Ovary (tissue), 3 donors: Measurements from ENCODE around the gene PLSCR3.

Experiments
- POLR2A ChIP-seq: fragments of 450-650 bp; IDR thresholded peaks from one replicate; pipeline ENCODE4 v1.6.1; 2017; ENCODE audit warnings: antibody characterized with exemption, mild to moderate bottlenecking, moderate library complexity
- TF ChIP-seq, protein P1 (sequence below), 3 donors: fragments of 450-650 bp in 2 of 3; fragments of 200-600 bp in 1 of 3; IDR thresholded peaks; one replicate each; pipeline versions ENCODE4 v1.5.1 to v1.8.0; 2016 to 2022; ENCODE audit warnings: antibody characterized with exemption in 3 of 3, mild to moderate bottlenecking in 1 of 3
- donor health status: DM: no; HTN: no; CAD: no.

DNA sequence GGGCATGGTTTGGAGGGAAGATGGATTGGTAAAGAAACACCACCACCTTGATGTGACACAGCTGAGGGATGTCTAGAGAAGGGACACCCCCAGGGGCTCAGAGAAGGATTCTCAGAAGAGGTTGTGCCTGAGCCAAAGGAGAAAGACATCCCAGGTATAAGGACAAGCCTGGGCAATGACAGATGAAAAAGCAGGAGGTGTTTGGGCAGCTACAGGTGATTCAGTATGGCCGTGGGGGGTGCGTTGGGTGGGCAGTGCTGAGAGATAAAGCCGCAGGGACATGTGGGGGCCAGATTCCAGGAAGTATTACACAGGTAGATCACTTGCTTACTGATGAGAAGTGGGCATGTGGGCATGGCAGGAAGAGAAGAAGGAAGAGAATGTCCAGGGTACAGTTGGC, 32.4 kb downstream of the PLSCR3 start:
- TF ChIP-seq, protein P1, sequence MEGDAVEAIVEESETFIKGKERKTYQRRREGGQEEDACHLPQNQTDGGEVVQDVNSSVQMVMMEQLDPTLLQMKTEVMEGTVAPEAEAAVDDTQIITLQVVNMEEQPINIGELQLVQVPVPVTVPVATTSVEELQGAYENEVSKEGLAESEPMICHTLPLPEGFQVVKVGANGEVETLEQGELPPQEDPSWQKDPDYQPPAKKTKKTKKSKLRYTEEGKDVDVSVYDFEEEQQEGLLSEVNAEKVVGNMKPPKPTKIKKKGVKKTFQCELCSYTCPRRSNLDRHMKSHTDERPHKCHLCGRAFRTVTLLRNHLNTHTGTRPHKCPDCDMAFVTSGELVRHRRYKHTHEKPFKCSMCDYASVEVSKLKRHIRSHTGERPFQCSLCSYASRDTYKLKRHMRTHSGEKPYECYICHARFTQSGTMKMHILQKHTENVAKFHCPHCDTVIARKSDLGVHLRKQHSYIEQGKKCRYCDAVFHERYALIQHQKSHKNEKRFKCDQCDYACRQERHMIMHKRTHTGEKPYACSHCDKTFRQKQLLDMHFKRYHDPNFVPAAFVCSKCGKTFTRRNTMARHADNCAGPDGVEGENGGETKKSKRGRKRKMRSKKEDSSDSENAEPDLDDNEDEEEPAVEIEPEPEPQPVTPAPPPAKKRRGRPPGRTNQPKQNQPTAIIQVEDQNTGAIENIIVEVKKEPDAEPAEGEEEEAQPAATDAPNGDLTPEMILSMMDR (IDR thresholded peaks at IDR 0.05): no peak
- no peak for TF ChIP-seq POLR2A
